CD14-positive monocyte (primary cell): ENCODE data around the gene GNG5. TPM values are rescaled to one million over a fixed set of nuclear protein-coding genes. Genes with fewer than 3 reads are reported as not detected.

Experiments used
- DNase-seq, 3 donors: peaks; one replicate each; pipeline ENCODE4 v3.0.0-alpha.2; 2011 to 2022
- H2AFZ ChIP-seq: 2 replicates; pipeline ENCODE4 v1.6.0; 2012; ENCODE audit warnings: mild to moderate bottlenecking, low read depth, low read length, inconsistent platforms; ENCODE audit not compliant: insufficient read depth, poor library complexity, severe bottlenecking
- H3K27ac ChIP-seq, 2 donors: 1 replicate in 1 of 2; 2 replicates in 1 of 2; pipeline ENCODE4 v1.5.1; 2012 to 2013; ENCODE audit warnings: low read length in 2 of 2, control low read depth in 1 of 2, inconsistent platforms in 1 of 2, low read depth in 1 of 2, mild to moderate bottlenecking in 1 of 2
- H3K27me3 ChIP-seq, 2 donors: one replicate each; pipeline versions ENCODE4 v1.6.0 to v1.6.1; 2011 to 2013; ENCODE audit warnings: low read length in 2 of 2; ENCODE audit not compliant: control insufficient read depth in 2 of 2, insufficient read depth in 2 of 2
- H3K36me3 ChIP-seq, 2 donors: replicated peaks in 1 of 2; 1 replicate in 1 of 2; 2 replicates in 1 of 2; pipeline versions ENCODE4 v1.5.1 to v1.6.1; 2012 to 2013; ENCODE audit warnings: low read length in 2 of 2, control low read depth in 1 of 2, inconsistent platforms in 1 of 2, mild to moderate bottlenecking in 1 of 2; ENCODE audit not compliant: insufficient read depth in 2 of 2, control insufficient read depth in 1 of 2
- H3K4me1 ChIP-seq, 2 donors: 1 replicate in 1 of 2; 2 replicates in 1 of 2; pipeline versions ENCODE4 v1.5.1 to v1.6.1; 2012 to 2013; ENCODE audit warnings: low read length in 2 of 2, control low read depth in 1 of 2, inconsistent platforms in 1 of 2, mild to moderate bottlenecking in 1 of 2, moderate library complexity in 1 of 2; ENCODE audit not compliant: insufficient read depth in 2 of 2, control insufficient read depth in 1 of 2
- H3K4me2 ChIP-seq: replicated peaks from 2 replicates; pipeline ENCODE3; 2012; ENCODE audit warnings: low read length, moderate library complexity, mild to moderate bottlenecking; ENCODE audit not compliant: poor library complexity, severe bottlenecking; ENCODE audit errors: extremely low read depth
- H3K4me3 ChIP-seq, 3 experiments: fragments of 200-600 bp in 1 of 3; sonication (generic) in 1 of 3; replicated peaks in 1 of 3; 1 replicate in 2 of 3; 2 replicates in 1 of 3; pipeline ENCODE4 v1.5.1; 2011 to 2013; ENCODE audit warnings: low read length in 3 of 3, mild to moderate bottlenecking in 3 of 3, control low read depth in 2 of 3, low read depth in 2 of 3, inconsistent platforms in 1 of 3, moderate library complexity in 1 of 3
- H3K79me2 ChIP-seq: 2 replicates; pipeline ENCODE4 v1.6.0; 2012; ENCODE audit warnings: mild to moderate bottlenecking, control low read depth, inconsistent platforms, low read length, moderate library complexity; ENCODE audit not compliant: insufficient read depth
- H3K9ac ChIP-seq: 2 replicates; pipeline ENCODE4 v1.6.0; 2017; ENCODE audit warnings: low read length, mild to moderate bottlenecking; ENCODE audit not compliant: insufficient read depth, poor library complexity, severe bottlenecking
- H3K9me3 ChIP-seq, 2 donors: replicated peaks in 1 of 2; 1 replicate in 1 of 2; 2 replicates in 1 of 2; pipeline versions ENCODE4 v1.5.1 to v1.6.1; 2012 to 2013; ENCODE audit warnings: low read length in 2 of 2, control low read depth in 1 of 2; ENCODE audit not compliant: control insufficient read depth in 1 of 2, insufficient read depth in 1 of 2
- H4K20me1 ChIP-seq: 2 replicates; pipeline ENCODE4 v1.6.0; 2012; ENCODE audit warnings: mild to moderate bottlenecking, low read length, control low read depth, moderate library complexity; ENCODE audit not compliant: insufficient read depth
- H3K27ac Mint-ChIP-seq, 7 donors: one replicate each; pipeline ENCODE4 v1.8.0; 2020; ENCODE audit warnings: mild to moderate bottlenecking in 7 of 7, mixed read lengths in 7 of 7, moderate library complexity in 6 of 7, inconsistent platforms in 2 of 7
- H3K27me3 Mint-ChIP-seq, 3 donors: one replicate each; pipeline ENCODE4 v1.8.0; 2021 to 2022; ENCODE audit warnings: low read depth in 3 of 3, mild to moderate bottlenecking in 3 of 3, mixed read lengths in 3 of 3, moderate library complexity in 3 of 3, inconsistent platforms in 1 of 3
- H3K36me3 Mint-ChIP-seq, 2 donors: one replicate each; pipeline ENCODE4 v1.8.0; 2020; ENCODE audit warnings: mixed read lengths in 2 of 2, inconsistent platforms in 1 of 2, mild to moderate bottlenecking in 1 of 2
- H3K4me1 Mint-ChIP-seq: one replicate; pipeline ENCODE4 v1.8.0; 2020; ENCODE audit warnings: mild to moderate bottlenecking, mixed read lengths
- H3K4me3 Mint-ChIP-seq, 2 donors: one replicate each; pipeline ENCODE4 v1.8.0; 2020; ENCODE audit warnings: mild to moderate bottlenecking in 2 of 2, mixed read lengths in 2 of 2, moderate library complexity in 1 of 2
- H3K9me3 Mint-ChIP-seq, 7 donors: one replicate each; pipeline ENCODE4 v1.8.0; 2020 to 2022; ENCODE audit warnings: mixed read lengths in 7 of 7, mild to moderate bottlenecking in 6 of 7, moderate library complexity in 6 of 7, inconsistent platforms in 2 of 7
- CTCF ChIP-seq: fragments of 200-600 bp; IDR thresholded peaks from one replicate; pipeline ENCODE4 v1.8.0; 2022; ENCODE audit warnings: antibody characterized with exemption, mild to moderate bottlenecking
- WGBS: methylation state at CpG from one replicate; pipeline ENCODE4 v1.1.5; 2013; ENCODE audit warnings: missing lambda C conversion rate; ENCODE audit not compliant: insufficient coverage; 5-methylcytosine and 5-hydroxymethylcytosine counted together
- intact Hi-C, 2 donors: fragments of 100-400 bp; cut with micrococcal nuclease; formaldehyde crosslinking; loops; one replicate each; pipeline versions ENCODE4 v1.15.0 to v1.15.1; 2023
- polyA plus RNA-seq, 3 donors: library from polyadenylated mRNA; depleted of rRNA in 1 of 3; unstranded in 2 of 3; stranded (reverse) in 1 of 3; fragments of 300-500 nt in 2 of 3; fragments of >200 nt in 1 of 3; fragmentation: Illumina TruSeq in 2 of 3; gene quantifications; 1 replicate in 2 of 3; 2 replicates in 1 of 3; pipeline ENCODE4 v1.2.3, GENCODE V29; 2012 to 2021

The GNG5 gene
- polyA plus RNA-seq, 3 donors: 135 to 555 (median 377) TPM

- peak overlapping the region; percentile 90 to 91 for H3K27ac ChIP-seq
These were observed 26.4 kb downstream of the GNG5 start for GRCh38 chr1:84479998-84480397.

More at GRCh38 chr1:84479998-84480397, 26.4 kb downstream of the GNG5 start:
- H2AFZ ChIP-seq: peak overlapping the region; percentile 94
- H3K79me2 ChIP-seq: peaks cover 61% of the 10 kb centered on the region
- H3K4me2 ChIP-seq: peak overlapping the region; percentile 77
- peaks cover 9 to 20% (median 13%) of the 10 kb centered on the region in 7 donors for H3K9me3 Mint-ChIP-seq
- peak overlapping the region; percentile 98 to 99 for H3K4me3 Mint-ChIP-seq
- H3K27me3 Mint-ChIP-seq: peaks cover 3 to 21% (median 13%) of the 10 kb centered on the region in 3 donors
- peak overlapping the region; percentile 84 for H3K9ac ChIP-seq
- no peaks in the 10 kb centered on the region for H3K9me3 ChIP-seq
- peak overlapping the region in 6 of 7 donors; percentile 3 to 99 (median 96) for H3K27ac Mint-ChIP-seq
- peaks cover 18 to 30% of the 10 kb centered on the region in 2 donors for H3K4me1 ChIP-seq
- H4K20me1 ChIP-seq: peaks cover 22% of the 10 kb centered on the region
- H3K27me3 ChIP-seq: peaks cover 5 to 8% of the 10 kb centered on the region in 2 donors
- DNase-seq: no peak
- TF ChIP-seq CTCF: no peak
- H3K4me1 Mint-ChIP-seq: peaks cover 34% of the 10 kb centered on the region
- H3K4me3 ChIP-seq: peak overlapping the region; percentile 84 to 95 (median 92)
- peaks cover 21 to 37% of the 10 kb centered on the region in 2 donors for H3K36me3 ChIP-seq
- 0% methylated on average over 1 of the region's 9 CpGs for WGBS
- peaks cover 40 to 43% of the 10 kb centered on the region in 2 donors for H3K36me3 Mint-ChIP-seq
- intact Hi-C loops: no loop called here
